ENCODE measurements around the gene MAPK11.

- TF ChIP-seq CTCF (conservative IDR thresholded peaks at IDR 0.05; ENCODE audit: low read depth, low read length) (no peak), EZH2 (IDR thresholded peaks at IDR 0.05; ENCODE audit: low read length, unreplicated experiment) (no peak)
Measured at GRCh38 chr22:50287731-50288130, 17.6 kb upstream of the MAPK11 start.
